ENCODE results near the gene SNORC. TPM values are rescaled to one million over a fixed set of nuclear protein-coding genes. Genes with fewer than 3 reads are reported as not detected.

The SNORC gene
- polyA plus RNA-seq, 1 of the 3 experiments (the other 2 are of a cell fraction) = 1.2 TPM

DNA sequence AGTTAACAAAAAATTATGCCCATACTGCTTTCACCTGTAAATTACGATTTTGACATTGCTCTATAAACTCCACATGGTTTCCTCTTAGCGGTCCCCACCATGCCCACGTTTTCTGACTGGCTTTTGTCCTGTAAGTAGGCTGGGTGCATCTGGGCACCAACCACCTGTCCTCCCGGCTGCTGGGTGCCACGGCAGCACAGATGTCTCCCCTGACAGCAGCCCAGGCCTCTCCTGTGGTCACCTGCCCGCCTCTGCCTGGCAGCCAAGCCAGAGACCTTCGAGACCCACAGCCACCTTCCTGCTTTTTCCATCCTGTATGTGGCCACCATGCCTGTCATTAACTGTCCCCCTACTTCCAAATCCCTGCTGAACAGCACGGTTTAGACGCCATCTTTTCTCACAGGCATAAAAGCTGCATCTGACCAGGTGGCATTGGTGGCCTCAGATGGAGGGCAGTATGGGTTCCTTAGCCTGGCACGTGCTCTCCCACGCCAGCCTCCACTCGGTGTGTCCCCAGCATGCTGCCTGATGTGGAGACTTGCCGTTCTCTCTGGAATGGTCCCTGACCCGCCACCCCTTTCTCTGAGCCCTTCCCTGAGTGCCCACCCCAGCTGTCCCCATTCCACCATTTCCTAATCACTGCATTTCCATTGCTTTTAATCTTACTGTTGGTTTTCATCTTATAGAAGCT lies 18.9 kb downstream of the SNORC start:
- H3K9me2 ChIP-seq = no peaks in the 10 kb centered on the region
- no peaks in the 10 kb centered on the region for H3F3A ChIP-seq (replicated peaks; ENCODE audit: insufficient read depth)
- no peak overlapping the region for H3K27ac ChIP-seq (ENCODE audit: low read depth in 2 of 2, low read length in 1 of 2)
- TF ChIP-seq POLR2AphosphoS5 (IDR thresholded peaks at IDR 0.05; ENCODE audit: low read depth, low read length) (no peak), EP300 (IDR thresholded peaks at IDR 0.05; ENCODE audit: borderline replicate concordance in 1 of 2, low read depth in 1 of 2, low read length in 1 of 2) (no peak), FOXJ3 (CRISPR knock-in tag; IDR thresholded peaks at IDR 0.05) (no peak), EZH2phosphoT487 (IDR thresholded peaks at IDR 0.05; ENCODE audit: borderline replicate concordance, low read depth) (no peak), TEAD4 (IDR thresholded peaks at IDR 0.05; ENCODE audit: borderline replicate concordance, insufficient read depth) (no peak), ELF1 (IDR thresholded peaks at IDR 0.05) (no peak), RFX5 (IDR thresholded peaks at IDR 0.05; ENCODE audit: low read length) (no peak), FOSL2 (IDR thresholded peaks at IDR 0.05; ENCODE audit: borderline replicate concordance, low read depth) (no peak), GATA2 (CRISPR knock-in tag; IDR thresholded peaks at IDR 0.05) (no peak), MXI1 (IDR thresholded peaks at IDR 0.05; ENCODE audit: low read depth, low read length) (no peak), SMC3 (IDR thresholded peaks at IDR 0.05; ENCODE audit: low read depth, low read length) (no peak), RAD21 (IDR thresholded peaks at IDR 0.05; ENCODE audit: low read length) (no peak), TAF1 (IDR thresholded peaks at IDR 0.05; ENCODE audit: borderline replicate concordance, low read depth, low read length) (no peak)
- TF ChIP-seq, protein P1, sequence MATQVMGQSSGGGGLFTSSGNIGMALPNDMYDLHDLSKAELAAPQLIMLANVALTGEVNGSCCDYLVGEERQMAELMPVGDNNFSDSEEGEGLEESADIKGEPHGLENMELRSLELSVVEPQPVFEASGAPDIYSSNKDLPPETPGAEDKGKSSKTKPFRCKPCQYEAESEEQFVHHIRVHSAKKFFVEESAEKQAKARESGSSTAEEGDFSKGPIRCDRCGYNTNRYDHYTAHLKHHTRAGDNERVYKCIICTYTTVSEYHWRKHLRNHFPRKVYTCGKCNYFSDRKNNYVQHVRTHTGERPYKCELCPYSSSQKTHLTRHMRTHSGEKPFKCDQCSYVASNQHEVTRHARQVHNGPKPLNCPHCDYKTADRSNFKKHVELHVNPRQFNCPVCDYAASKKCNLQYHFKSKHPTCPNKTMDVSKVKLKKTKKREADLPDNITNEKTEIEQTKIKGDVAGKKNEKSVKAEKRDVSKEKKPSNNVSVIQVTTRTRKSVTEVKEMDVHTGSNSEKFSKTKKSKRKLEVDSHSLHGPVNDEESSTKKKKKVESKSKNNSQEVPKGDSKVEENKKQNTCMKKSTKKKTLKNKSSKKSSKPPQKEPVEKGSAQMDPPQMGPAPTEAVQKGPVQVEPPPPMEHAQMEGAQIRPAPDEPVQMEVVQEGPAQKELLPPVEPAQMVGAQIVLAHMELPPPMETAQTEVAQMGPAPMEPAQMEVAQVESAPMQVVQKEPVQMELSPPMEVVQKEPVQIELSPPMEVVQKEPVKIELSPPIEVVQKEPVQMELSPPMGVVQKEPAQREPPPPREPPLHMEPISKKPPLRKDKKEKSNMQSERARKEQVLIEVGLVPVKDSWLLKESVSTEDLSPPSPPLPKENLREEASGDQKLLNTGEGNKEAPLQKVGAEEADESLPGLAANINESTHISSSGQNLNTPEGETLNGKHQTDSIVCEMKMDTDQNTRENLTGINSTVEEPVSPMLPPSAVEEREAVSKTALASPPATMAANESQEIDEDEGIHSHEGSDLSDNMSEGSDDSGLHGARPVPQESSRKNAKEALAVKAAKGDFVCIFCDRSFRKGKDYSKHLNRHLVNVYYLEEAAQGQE (IDR thresholded peaks at IDR 0.05; ENCODE audit: low read depth, low read length) = no peak
- TF ChIP-seq, protein P2, sequence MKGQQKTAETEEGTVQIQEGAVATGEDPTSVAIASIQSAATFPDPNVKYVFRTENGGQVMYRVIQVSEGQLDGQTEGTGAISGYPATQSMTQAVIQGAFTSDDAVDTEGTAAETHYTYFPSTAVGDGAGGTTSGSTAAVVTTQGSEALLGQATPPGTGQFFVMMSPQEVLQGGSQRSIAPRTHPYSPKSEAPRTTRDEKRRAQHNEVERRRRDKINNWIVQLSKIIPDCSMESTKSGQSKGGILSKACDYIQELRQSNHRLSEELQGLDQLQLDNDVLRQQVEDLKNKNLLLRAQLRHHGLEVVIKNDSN (IDR thresholded peaks at IDR 0.05; ENCODE audit: borderline replicate concordance, low read depth) = no peak
- TF ChIP-seq, protein P3, sequence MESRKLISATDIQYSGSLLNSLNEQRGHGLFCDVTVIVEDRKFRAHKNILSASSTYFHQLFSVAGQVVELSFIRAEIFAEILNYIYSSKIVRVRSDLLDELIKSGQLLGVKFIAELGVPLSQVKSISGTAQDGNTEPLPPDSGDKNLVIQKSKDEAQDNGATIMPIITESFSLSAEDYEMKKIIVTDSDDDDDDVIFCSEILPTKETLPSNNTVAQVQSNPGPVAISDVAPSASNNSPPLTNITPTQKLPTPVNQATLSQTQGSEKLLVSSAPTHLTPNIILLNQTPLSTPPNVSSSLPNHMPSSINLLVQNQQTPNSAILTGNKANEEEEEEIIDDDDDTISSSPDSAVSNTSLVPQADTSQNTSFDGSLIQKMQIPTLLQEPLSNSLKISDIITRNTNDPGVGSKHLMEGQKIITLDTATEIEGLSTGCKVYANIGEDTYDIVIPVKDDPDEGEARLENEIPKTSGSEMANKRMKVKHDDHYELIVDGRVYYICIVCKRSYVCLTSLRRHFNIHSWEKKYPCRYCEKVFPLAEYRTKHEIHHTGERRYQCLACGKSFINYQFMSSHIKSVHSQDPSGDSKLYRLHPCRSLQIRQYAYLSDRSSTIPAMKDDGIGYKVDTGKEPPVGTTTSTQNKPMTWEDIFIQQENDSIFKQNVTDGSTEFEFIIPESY (IDR thresholded peaks at IDR 0.05; ENCODE audit: borderline replicate concordance, low read depth) = no peak
- TF ChIP-seq, protein P4, sequence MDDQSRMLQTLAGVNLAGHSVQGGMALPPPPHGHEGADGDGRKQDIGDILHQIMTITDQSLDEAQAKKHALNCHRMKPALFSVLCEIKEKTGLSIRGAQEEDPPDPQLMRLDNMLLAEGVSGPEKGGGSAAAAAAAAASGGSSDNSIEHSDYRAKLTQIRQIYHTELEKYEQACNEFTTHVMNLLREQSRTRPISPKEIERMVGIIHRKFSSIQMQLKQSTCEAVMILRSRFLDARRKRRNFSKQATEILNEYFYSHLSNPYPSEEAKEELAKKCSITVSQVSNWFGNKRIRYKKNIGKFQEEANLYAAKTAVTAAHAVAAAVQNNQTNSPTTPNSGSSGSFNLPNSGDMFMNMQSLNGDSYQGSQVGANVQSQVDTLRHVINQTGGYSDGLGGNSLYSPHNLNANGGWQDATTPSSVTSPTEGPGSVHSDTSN (IDR thresholded peaks at IDR 0.05) = no peak
- POLR2A ChIA-PET = no interaction called here
- no peaks in the 10 kb centered on the region for H4K20me1 ChIP-seq (ENCODE audit: insufficient read depth)
- WGBS (ENCODE audit: low lambda C conversion rate) = 70% methylated on average over 14 of the region's 14 CpGs
- no peaks in the 10 kb centered on the region for H3K79me2 ChIP-seq (ENCODE audit: insufficient read depth)
- no peak overlapping the region for H3K9ac ChIP-seq
- H3K36me3 ChIP-seq (replicated peaks in 1 of 2; ENCODE audit: control insufficient read depth in 1 of 2, insufficient read depth in 2 of 2, low read length in 1 of 2) = no peaks in the 10 kb centered on the region
- H3K4me2 ChIP-seq = no peak overlapping the region
- no peak overlapping the region for H2AFZ ChIP-seq (ENCODE audit: low read depth)
- CTCF ChIA-PET = no interaction called here
- H3K4me3 ChIP-seq (ENCODE audit: low read depth in 2 of 2, low read length in 1 of 2) = no peak overlapping the region
- no peaks in the 10 kb centered on the region; a peak in 1 of 4 replicates for H3K4me1 ChIP-seq (ENCODE audit: control insufficient read depth in 1 of 2, insufficient read depth in 2 of 2, low read depth in 1 of 2, low read length in 1 of 2)
- no peaks in the 10 kb centered on the region for H3K27me3 ChIP-seq (ENCODE audit: insufficient read depth)
- H3K9me3 ChIP-seq = no peaks in the 10 kb centered on the region
- DNase-seq = no peak
